ENCODE data around the gene SEC24A. TPM values are rescaled to one million over a fixed set of nuclear protein-coding genes. Genes with fewer than 3 reads are reported as not detected.

The SEC24A gene
- total RNA-seq, 4 donors from 2014 or later = 12.9 to 14.8 (median 13.8) TPM

DNA sequence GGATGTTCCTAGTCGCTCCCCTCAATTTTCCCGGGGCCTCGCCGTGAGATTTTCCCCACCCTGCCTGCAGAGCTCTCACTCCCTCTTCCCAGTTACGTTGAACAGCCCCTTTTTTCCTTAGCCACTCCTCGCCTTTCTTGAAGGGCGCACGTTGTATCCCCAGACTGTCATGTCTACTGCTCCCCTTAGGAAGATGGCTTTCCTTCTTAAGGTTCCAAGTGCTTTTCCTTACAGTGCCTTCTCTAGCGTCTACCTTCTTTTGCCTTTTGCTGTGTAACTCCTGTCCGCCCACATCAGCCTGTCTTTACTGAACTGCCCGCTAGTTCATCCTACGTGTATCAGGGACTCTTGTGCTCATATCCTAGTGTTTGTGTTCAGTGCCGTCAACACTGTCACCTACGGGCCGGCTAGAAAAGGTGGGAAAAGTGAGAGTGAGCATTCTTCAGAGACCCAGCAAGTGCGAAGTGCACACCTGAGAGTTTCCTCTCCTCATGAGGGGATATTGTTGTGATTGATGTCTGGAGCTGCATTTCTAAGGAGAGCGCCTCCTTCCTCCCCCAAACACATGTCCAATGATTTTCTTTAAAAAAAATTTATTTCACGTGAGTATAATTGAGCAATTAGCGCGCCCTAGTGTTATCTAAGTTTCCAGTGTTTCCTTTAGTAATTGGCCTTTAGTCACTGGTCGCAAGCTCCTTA is 90.5 kb downstream of the SEC24A start:
- no peak for DNase-seq (ENCODE audit: low spot score in 2 of 2)
- H3K9me3 ChIP-seq = no peaks in the 10 kb centered on the region
- peak overlapping the region; percentile 70 for H3K4me3 ChIP-seq
- under 1% methylated on average over 21 of the region's 21 CpGs for WGBS
- H3K27ac ChIP-seq = peak overlapping the region; percentile 92
- TF ChIP-seq, protein P1, sequence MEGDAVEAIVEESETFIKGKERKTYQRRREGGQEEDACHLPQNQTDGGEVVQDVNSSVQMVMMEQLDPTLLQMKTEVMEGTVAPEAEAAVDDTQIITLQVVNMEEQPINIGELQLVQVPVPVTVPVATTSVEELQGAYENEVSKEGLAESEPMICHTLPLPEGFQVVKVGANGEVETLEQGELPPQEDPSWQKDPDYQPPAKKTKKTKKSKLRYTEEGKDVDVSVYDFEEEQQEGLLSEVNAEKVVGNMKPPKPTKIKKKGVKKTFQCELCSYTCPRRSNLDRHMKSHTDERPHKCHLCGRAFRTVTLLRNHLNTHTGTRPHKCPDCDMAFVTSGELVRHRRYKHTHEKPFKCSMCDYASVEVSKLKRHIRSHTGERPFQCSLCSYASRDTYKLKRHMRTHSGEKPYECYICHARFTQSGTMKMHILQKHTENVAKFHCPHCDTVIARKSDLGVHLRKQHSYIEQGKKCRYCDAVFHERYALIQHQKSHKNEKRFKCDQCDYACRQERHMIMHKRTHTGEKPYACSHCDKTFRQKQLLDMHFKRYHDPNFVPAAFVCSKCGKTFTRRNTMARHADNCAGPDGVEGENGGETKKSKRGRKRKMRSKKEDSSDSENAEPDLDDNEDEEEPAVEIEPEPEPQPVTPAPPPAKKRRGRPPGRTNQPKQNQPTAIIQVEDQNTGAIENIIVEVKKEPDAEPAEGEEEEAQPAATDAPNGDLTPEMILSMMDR (IDR thresholded peaks at IDR 0.05) = peak in 1 of 2 donors; percentile 7
- TF ChIP-seq POLR2AphosphoS5 (IDR thresholded peaks at IDR 0.05) = no peak
- H3K36me3 ChIP-seq = peaks cover 3% of the 10 kb centered on the region
- H3K27me3 ChIP-seq = no peaks in the 10 kb centered on the region
- peaks cover 19% of the 10 kb centered on the region for H3K4me1 ChIP-seq

DNA sequence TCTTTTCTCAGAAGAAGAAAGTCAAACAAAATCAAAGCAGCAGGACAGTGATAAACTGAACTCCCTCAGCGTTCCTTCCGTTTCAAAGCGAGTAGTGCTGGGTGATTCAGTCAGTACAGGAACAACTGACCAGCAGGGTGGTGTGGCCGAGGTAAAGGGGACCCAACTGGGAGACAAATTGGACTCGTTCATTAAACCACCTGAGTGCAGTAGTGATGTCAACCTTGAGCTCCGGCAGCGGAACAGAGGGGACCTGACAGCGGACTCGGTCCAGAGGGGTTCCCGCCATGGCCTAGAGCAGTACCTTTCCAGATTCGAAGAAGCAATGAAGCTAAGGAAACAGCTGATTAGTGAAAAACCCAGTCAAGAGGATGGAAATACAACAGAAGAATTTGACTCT is 92.5 kb downstream of the SEC24A start:
- Histone ChIP-seq H3K27ac (no peak overlapping the region), H3K9me3 (no peaks in the 10 kb centered on the region), H3K27me3 (no peaks in the 10 kb centered on the region), H3K4me1 (peaks cover 19% of the 10 kb centered on the region), H3K4me3 (no peak overlapping the region), H3K36me3 (peaks cover 6% of the 10 kb centered on the region)
- no peak for TF ChIP-seq POLR2A (IDR thresholded peaks at IDR 0.05)
- no peak for TF ChIP-seq EP300 (IDR thresholded peaks at IDR 0.05)
- TF ChIP-seq POLR2AphosphoS5 (IDR thresholded peaks at IDR 0.05) = no peak
- TF ChIP-seq, protein P1 (IDR thresholded peaks at IDR 0.05) = no peak
- DNase-seq (ENCODE audit: low spot score in 2 of 2) = no peak
- 96% methylated on average over 11 of the region's 11 CpGs for WGBS

DNA sequence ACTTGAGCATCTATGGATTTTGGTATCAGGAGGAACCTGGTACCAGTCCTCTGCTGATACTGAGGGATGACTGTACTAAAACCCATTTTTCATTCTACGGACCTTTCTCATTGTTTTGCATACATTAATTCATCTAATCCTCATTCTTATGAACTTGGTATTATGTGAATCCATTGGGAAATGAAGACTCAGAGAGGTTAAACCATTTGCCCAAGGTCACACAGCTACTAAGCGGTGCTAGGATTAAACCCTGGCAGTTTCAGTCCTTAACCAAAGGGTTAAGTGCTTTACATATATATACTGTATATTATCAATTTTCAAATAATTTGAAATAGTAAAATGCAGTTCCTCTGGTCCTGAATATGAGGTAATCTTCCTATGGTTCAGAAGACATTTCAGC is 93.5 kb downstream of the SEC24A start:
- WGBS = 92% methylated on average over 2 of the region's 2 CpGs
- Histone ChIP-seq H3K36me3 (peaks cover 6% of the 10 kb centered on the region), H3K9me3 (no peaks in the 10 kb centered on the region), H3K4me3 (no peak overlapping the region), H3K27me3 (no peaks in the 10 kb centered on the region), H3K4me1 (peaks cover 19% of the 10 kb centered on the region), H3K27ac (no peak overlapping the region)
- no peak for TF ChIP-seq POLR2AphosphoS5 (IDR thresholded peaks at IDR 0.05)
- TF ChIP-seq, protein P1 (IDR thresholded peaks at IDR 0.05) = no peak
- no peak for TF ChIP-seq EP300 (IDR thresholded peaks at IDR 0.05)
- no peak for TF ChIP-seq POLR2A (IDR thresholded peaks at IDR 0.05)
- no peak for DNase-seq (ENCODE audit: low spot score in 2 of 2)

DNA sequence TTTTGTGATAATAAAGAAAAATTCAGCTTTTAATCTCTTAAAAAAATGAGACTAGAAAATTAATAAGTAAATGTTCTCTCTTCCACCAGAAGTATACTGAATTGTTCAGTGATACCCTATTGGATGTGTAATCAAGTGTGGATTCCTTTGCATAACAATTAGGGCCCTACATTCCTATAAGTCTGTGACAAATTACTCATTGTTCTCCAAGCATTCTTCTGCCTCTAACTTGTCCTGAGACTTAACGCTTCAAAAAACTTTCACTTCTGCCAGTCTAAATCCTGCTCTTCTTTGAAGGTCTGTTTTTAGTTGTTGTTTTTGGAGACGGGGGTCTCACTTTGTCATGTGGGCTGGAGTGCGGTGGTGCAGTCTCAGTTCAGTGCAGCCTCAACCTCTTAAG is 100.8 kb downstream of the SEC24A start:
- 88% methylated on average over 3 of the region's 3 CpGs for WGBS
- TF ChIP-seq EP300 (IDR thresholded peaks at IDR 0.05) (no peak), POLR2A (IDR thresholded peaks at IDR 0.05) (no peak)
- no peaks in the 10 kb centered on the region for H3K27me3 ChIP-seq
- no peaks in the 10 kb centered on the region for H3K9me3 ChIP-seq
- no peak overlapping the region for H3K27ac ChIP-seq
- H3K4me1 ChIP-seq = no peaks in the 10 kb centered on the region
- no peak overlapping the region for H3K4me3 ChIP-seq
- no peak for DNase-seq (ENCODE audit: low spot score in 2 of 2)
- H3K36me3 ChIP-seq = peaks cover 29% of the 10 kb centered on the region

DNA sequence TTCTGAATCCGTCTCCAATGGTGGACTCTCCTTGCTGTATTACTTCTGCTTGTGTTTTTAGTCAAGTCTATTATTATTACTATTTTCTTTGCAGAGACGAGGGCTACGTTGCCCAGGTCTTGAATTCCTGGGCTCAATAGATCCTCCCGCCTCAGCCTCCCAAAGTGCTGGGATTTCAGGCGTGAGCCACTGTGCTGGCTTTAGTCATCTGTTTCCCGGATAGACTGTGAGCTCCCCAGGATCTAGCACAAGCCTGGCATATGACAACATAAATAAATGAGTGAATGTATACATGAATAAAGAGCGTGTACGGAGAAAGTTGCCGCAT is 109.6 kb downstream of the SEC24A start:
- H3K4me3 ChIP-seq = peak overlapping the region; percentile 95
- peak overlapping the region; percentile 82 for H3K27ac ChIP-seq
- DNase-seq (ENCODE audit: low spot score in 2 of 2) = no peak
- peaks cover 22% of the 10 kb centered on the region for H3K4me1 ChIP-seq
- no peaks in the 10 kb centered on the region for H3K27me3 ChIP-seq
- no peaks in the 10 kb centered on the region for H3K36me3 ChIP-seq
- TF ChIP-seq, protein P1 (IDR thresholded peaks at IDR 0.05) = no peak
- no peak for TF ChIP-seq POLR2A (IDR thresholded peaks at IDR 0.05)
- no peak for TF ChIP-seq POLR2AphosphoS5 (IDR thresholded peaks at IDR 0.05)
- no peak for TF ChIP-seq EP300 (IDR thresholded peaks at IDR 0.05)
- no peaks in the 10 kb centered on the region for H3K9me3 ChIP-seq
- 20% methylated on average over 9 of the region's 9 CpGs for WGBS

All from suprapubic skin (tissue), 4 donors.